HG02571 (cell line): ENCODE results near the gene AGAP1.

Experiments used
- ATAC-seq: cut with Tn5 transposase; IDR thresholded peaks from one replicate; pipeline ENCODE4 v1.9.1; 2021; ENCODE audit warnings: mild to moderate bottlenecking, moderate library complexity; ENCODE audit not compliant: unreplicated experiment

The AGAP1 gene

GRCh38 chr2:236161082-236161462 is 667.2 kb downstream of the AGAP1 start:
- ATAC-seq = no peak

DNA sequence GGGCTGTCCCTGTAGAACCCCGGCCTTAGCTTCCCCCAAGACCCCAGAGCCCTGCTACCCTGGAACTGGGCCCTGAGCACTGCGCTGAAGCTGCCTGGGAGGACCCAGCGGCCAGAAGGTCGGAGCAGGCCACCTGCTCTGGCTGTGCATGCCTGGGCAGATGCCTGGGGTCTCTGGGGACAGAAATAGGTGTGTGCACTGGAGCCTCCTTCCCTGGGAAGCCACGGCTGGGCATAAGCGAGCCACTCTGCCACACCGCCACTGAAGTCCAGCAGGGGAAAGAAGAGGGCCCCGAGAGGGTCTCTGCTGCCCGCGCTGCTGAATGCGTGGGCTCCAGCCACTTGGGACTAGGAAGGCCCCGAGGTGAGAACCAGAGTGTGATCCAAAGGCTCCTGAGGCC is 667.7 kb downstream of the AGAP1 start:
- no peak for ATAC-seq

GRCh38 chr2:236162031-236162845 is 668.4 kb downstream of the AGAP1 start:
- no peak for ATAC-seq

DNA sequence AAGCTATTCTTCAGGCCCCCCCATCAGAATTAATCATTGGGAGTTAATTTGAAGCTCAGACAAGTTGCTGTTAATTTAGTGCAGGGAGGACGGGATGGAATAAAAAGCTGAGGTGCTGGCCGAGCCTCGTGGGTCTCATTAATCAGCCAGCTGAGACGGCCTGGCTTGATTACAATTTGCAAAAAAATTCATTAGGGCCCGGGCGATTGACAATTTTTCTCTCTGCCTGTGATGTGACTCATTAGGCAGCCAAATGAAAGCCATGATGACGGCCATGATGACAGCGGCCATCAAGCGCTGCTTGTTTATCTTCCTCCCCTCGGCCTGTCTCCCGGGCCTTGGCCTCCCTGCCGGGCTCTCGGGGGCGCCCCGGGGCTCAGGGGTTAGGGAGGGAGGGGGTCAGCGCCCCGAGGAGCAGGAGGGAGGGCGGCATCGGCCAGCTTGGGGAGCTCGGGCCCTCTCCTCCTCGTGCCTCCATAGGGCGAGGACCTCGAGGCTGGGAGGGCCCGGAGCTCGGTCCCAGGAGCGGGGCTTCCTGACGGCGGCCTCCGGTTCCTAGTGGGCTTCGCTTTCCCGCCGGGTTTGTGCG is 669.1 kb downstream of the AGAP1 start:
- ATAC-seq = no peak

DNA sequence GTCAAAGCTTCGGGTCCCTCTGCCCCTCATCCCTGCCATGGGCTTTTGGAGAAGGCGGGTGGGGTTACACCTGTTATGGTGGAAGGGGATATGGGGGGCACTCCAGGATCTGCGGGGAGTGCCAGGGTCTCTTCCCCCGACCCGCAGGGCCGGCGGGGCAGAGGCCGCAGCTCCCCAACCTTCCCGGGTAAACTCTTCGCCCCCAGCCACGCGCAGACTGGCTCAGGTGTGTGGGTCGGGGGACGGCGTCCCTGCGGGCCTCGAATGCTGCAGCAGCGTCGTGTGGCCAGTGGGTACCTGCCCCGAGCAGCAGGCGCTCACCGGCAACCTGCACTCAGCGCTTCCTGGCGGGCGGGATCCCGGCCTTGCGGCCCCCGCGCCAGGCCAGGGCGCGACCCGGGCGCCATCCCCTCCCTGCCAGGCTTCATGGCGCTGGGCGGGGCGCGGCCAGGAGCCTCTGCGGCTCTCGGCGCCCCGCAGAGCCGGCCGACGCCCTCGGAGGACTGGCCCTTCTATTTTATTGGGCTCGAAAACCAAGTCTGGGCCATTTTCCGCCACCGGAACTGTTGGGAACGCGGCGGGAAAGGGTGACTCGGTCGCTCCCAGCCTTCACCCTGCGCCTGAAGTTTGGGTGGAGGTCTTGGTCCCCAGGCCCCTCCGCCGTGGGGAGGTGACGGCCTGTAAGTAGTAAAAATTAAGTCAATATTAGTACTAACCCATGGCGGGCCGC is 669.8 kb downstream of the AGAP1 start:
- ATAC-seq = no peak

DNA sequence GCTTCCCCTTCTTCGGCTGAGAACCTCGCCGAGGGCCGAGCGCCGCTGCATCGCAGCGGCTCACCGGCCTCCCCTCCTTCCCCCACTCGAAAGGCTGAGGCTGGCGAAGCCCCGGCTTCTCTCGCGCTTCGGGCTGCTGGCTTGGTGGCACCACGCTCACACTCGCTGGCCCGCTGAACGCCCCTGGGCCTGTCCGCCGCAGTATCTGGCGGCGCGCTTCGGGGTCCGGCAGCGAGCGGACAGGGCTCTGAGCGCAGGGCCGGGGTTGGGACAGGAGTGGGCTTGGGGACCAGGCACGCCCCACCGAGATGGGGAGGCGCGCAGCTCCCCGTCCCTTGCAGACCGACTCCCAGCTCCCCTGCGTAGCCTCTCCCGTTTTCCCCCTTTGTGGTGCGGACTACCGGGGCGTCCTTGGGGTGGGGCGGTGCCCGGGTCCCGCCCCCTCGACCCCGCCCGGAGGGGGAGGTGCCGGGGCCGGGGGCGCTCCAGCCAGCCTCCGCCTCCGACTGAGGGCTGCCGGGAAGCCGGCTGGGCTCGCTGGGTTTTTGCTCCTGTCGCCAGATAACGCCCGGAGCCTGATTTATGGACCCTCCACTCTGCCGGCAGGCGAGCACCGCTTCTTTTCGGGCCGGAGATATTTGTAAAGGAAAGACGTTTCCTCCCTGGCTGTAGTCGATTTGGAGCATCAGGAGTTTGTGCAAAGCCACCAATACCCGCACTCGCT is 670.5 kb downstream of the AGAP1 start:
- no peak for ATAC-seq

DNA sequence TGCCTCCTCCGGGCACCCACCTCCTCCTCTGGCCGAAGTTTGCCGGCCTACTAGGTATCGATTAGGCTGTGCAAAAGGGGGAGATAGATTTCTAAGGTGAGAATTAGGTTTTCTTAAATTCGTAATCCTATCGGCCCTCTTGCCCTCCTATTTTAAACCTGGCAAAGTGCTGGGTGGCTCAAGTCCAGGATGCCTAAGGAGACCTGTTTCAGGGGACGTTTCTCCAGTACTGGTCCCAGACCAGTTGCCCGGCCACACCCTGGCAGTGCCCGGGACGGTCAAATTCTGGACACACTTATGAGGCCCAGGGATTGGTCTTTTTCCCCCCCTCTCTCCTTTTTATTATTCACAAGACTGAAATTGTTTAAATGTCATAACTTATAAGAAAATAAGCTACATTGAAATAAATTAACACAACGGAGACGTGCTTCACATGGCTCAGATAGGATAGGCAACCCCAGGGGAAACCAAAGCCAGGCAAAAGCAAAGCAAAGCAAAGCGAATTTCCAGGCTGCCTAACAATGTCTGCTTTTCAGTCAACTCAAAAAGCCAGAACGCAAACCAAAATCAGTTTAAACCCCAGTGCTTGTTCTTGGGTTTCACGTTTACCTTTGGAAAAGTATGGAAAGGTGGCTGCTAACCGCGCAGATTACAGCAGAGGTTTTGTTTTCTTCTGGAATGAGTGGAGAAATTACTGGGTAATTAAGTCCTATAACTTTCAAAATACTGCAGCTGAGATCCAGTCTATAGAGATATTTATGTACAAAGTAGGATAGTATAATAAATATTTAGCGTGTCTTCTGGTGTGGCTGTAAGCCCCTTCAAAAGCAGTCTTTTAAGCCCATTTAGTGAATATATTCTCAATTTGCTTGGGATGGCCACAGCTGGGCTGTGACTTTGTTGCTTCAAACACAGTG is 671.3 kb downstream of the AGAP1 start:
- no peak for ATAC-seq

DNA sequence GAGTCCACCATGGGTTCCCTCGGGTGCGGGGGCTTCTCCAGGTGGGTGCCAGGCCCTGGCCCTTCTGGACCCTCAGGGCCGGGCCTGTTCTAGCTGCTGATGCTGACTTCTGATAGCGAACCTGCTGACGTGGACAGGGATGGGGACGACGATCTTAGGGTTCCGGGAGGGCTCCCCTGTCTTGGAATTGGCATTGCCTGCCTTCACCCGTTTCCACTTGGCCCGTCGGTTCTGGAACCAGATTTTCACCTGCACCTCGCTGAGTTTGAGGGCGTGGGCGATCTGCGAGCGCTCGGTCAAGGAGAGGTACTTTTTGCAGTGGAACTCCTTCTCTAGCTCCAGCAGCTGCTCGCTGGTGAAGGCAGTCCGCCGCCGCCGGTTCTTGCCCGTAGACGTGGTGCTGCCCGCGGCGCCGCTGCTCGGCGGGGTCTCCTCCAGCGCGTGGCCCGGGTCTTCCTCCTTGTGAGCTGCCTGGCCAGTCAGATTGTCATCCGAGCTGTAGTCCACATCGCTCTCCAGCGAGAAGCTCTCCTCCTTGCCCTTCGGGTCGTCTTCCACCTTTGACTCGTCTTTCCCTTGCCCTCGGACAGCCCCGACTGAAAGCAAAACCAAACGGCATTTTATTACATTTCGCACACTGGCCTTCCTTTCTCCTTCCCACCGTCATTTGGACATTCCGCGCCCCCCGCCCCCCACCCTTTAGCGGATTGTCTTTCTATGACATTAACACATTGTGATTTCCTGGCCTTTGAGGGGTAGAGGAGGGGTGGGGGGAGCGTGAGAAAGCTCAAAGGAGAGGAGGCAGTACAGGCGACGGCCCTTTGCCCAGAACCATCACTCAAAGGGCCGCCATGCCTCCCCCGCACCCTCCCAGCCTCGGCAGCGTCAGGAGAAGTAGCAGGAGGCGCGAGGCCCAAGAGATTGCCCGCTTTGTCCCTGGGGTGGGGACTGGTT is 672.3 kb downstream of the AGAP1 start:
- no peak for ATAC-seq

DNA sequence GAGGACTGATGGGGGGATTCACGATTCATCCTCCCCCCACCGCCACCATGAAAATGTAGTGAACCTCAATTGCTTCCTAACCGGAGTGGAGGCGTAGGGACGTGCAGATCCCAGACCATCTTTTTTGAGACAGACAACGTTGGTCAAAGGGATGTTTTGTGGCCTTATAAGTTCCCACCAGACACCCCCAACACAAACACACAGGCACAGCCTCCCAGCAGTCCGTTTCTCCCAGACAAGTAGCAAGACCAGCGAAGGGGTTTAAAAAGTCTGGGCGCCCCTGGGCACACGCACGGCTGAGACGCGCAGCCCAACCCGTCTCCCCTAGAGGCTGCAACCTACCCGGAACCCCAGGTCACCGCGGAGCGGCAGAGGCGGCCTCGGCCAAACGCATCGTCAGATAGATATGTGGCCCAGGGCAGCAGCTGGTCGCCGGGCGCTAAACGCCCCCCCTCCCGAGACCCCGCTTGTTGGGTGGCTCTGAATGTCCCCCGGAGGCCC is 673.0 kb downstream of the AGAP1 start:
- no peak for ATAC-seq

GRCh38 chr2:236167297-236168109 is 673.7 kb downstream of the AGAP1 start:
- ATAC-seq = no peak

GRCh38 chr2:236168110-236169080 is 674.6 kb downstream of the AGAP1 start, which contains the start of gene GBX2:
Gene GBX2, minus strand, starts transcription at chr2:236168386. Its CDS starts 415 bp downstream, at chr2:236167971.
- no peak for ATAC-seq

GRCh38 chr2:236169151-236169721 is 675.4 kb downstream of the AGAP1 start:
- no peak for ATAC-seq

GRCh38 chr2:236169741-236170589 is 676.1 kb downstream of the AGAP1 start:
- ATAC-seq = no peak

DNA sequence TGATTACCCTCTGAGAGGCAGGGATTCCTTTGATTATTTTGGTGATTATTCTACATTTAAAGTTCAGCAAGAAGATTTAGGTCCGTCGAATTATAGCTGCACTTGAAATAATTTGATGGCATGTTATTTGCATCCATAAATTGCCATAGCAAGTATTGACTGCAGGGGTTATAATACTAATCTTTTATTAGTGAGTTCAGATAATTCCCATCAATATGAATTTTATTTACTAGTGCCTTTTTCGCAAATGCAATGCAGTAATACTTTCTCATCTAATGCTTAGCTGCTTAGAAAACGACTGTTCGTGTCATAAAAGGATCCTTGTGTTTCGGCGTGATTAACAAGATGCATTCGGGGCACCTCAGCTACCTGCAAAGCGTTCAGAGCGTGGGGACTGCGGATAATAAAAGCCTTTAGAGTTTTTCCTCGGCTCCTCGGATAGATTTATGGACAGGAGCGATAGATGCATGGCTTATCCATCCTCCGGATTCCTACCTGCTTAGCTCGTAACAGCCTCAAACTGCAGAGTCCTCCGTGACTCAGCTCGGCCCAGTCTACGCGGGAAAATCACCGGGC is 676.8 kb downstream of the AGAP1 start:
- no peak for ATAC-seq

- no peak for ATAC-seq
Measured at GRCh38 chr2:236171181-236171679, 677.4 kb downstream of the AGAP1 start.
